Ovary (tissue), 9 donors: ENCODE data around the gene RAC2. TPM values are rescaled to one million over a fixed set of nuclear protein-coding genes. Genes with fewer than 3 reads are reported as not detected.

ENCODE experiments used
- DNase-seq, 5 donors: peaks; one replicate each; pipeline ENCODE4 v3.0.0-alpha.2; 2019 to 2020
- H3K27ac ChIP-seq, 2 donors: fragments of 200-600 bp; one replicate each; pipeline versions ENCODE4 v1.5.1 to v1.8.0; 2019 to 2022
- H3K27me3 ChIP-seq: fragments of 200-600 bp; one replicate; pipeline ENCODE4 v1.8.0; 2022
- H3K36me3 ChIP-seq: fragments of 200-600 bp; sonication (generic); one replicate; pipeline ENCODE4 v1.5.1; 2019
- H3K4me1 ChIP-seq: one replicate; pipeline ENCODE4 v1.8.1; 2013; ENCODE audit warnings: mild to moderate bottlenecking, moderate library complexity; ENCODE audit not compliant: insufficient read depth
- H3K4me3 ChIP-seq: fragments of 200-600 bp; sonication (generic); one replicate; pipeline ENCODE4 v1.5.1; 2017
- H3K9me3 ChIP-seq, 2 donors: fragments of 200-600 bp in 1 of 2; sonication (generic) in 1 of 2; one replicate each; pipeline versions ENCODE4 v1.5.1 to v1.8.1; 2013 to 2019; ENCODE audit warnings: mild to moderate bottlenecking in 1 of 2, moderate library complexity in 1 of 2
- CTCF ChIP-seq, 3 donors: fragments of 450-650 bp in 2 of 3; fragments of 200-600 bp in 1 of 3; IDR thresholded peaks; one replicate each; pipeline versions ENCODE4 v1.5.1 to v1.8.0; 2016 to 2022; ENCODE audit warnings: antibody characterized with exemption in 3 of 3, mild to moderate bottlenecking in 1 of 3
- EP300 ChIP-seq: sonication (generic); formaldehyde crosslinking; IDR thresholded peaks from one replicate; pipeline ENCODE4 v1.6.1; 2017; ENCODE audit warnings: antibody characterized with exemption
- POLR2A ChIP-seq: fragments of 450-650 bp; IDR thresholded peaks from one replicate; pipeline ENCODE4 v1.6.1; 2017; ENCODE audit warnings: antibody characterized with exemption, mild to moderate bottlenecking, moderate library complexity
- WGBS, 3 donors: extraction: QIAGEN DNeasy Blood & Tissue Kit in 1 of 3; methylation state at CpG; one replicate each; pipeline versions ENCODE4 v1.1.5 to v1.1.7; 2013 to 2017; 5-methylcytosine and 5-hydroxymethylcytosine counted together
- intact Hi-C, 4 donors: fragments of 100-400 bp; cut with DNase I; formaldehyde crosslinking; loops; one replicate each; pipeline versions ENCODE4 v1.11.0 to v1.15.1; 2022 to 2023
- polyA plus RNA-seq, 2 donors: library from polyadenylated mRNA; stranded (reverse); fragments of 200-250 nt in 1 of 2; fragments of 350-450 nt in 1 of 2; fragmentation: Illumina TruSeq in 1 of 2; extraction: RNeasy Lipid Tissue Mini Kit (QIAGEN cat#74804) in 1 of 2; gene quantifications; one replicate each; pipeline ENCODE4 v1.2.3, GENCODE V29; 2013 to 2014
- total RNA-seq, 7 donors: library from RNA; depleted of rRNA in 2 of 7; stranded (reverse); fragments of >200 nt in 2 of 7; fragmentation: NEBNext Ultra II Directional in 3 of 7; extraction: Animal tissue kit (Norgen Biotek cat#: 25700) in 3 of 7; gene quantifications; one replicate each; pipeline versions ENCODE4 v1.1.0 to v1.2.4, GENCODE V29; 2016 to 2023
- donor health status: DM: no; HTN: no; CAD: no; lungs with moderate emphysema.
- donor health status: DM: no; HTN: no; CAD: no.
- donor health status: Bipolar disorder and iron deficiency.
- donor health status: DM: yes; HTN: yes; CAD: no.
- donor health status: DM: no; HTN: no; CAD: no.
- donor health status: DM: yes; HTN: yes; CAD: no.

RAC2 gene
- total and polyA plus RNA-seq, 9 donors = 2.3 to 18.4 (median 6.0) TPM

- no peaks in the 10 kb centered on the region for H3K4me1 ChIP-seq
- TF ChIP-seq CTCF (IDR thresholded peaks at IDR 0.05) = no peak
- DNase-seq = no peak
- intact Hi-C loops = no loop called here
- H3K27me3 ChIP-seq = no peaks in the 10 kb centered on the region
- 63 to 71% (median 69%) methylated on average over 17 of the region's 17 CpGs for WGBS, 3 donors
- no peaks in the 10 kb centered on the region for H3K36me3 ChIP-seq
- no peaks in the 10 kb centered on the region for H3K9me3 ChIP-seq
- no peak overlapping the region for H3K27ac ChIP-seq
- no peak overlapping the region for H3K4me3 ChIP-seq
These were observed 35.5 kb upstream of the RAC2 start for GRCh38 chr22:37279331-37280181.

- Histone ChIP-seq H3K36me3 (no peaks in the 10 kb centered on the region), H3K4me3 (no peak overlapping the region), H3K9me3 (no peaks in the 10 kb centered on the region), H3K4me1 (no peaks in the 10 kb centered on the region), H3K27ac (no peak overlapping the region), H3K27me3 (no peaks in the 10 kb centered on the region)
- DNase-seq = no peak
- WGBS, 3 donors = 34 to 42% (median 39%) methylated on average over 5 of the region's 5 CpGs
- TF ChIP-seq EP300 (no peak), POLR2A (no peak), CTCF (IDR thresholded peaks at IDR 0.05) (no peak)
- intact Hi-C loops = no loop called here
These were observed 34.2 kb upstream of the RAC2 start for GRCh38 chr22:37278261-37278660.

DNA sequence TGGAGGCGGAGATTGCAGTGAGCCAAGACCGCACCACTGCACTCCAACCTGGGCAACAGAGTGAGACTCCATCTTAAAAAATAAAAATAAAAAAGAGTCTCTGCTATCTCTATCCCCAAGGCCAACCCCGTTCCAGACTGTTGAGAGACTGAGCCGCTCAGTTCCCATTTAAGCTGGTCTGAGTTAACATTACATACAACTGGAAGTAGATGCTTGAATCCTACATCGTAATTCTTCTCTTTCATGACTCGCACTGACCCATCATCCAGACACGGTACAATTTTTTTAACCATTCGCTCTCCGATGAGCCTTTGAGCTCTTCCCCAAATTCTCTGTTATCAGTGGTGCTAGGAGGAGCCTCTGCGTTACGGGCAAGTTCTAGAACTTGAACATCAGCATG lies 33.3 kb upstream of the RAC2 start:
- no peaks in the 10 kb centered on the region for H3K9me3 ChIP-seq
- H3K27me3 ChIP-seq = no peaks in the 10 kb centered on the region
- H3K27ac ChIP-seq = no peak overlapping the region
- intact Hi-C loops = no loop called here
- WGBS, 3 donors = 65 to 72% (median 67%) methylated on average over 11 of the region's 11 CpGs
- no peaks in the 10 kb centered on the region for H3K4me1 ChIP-seq
- H3K36me3 ChIP-seq = no peaks in the 10 kb centered on the region
- no peak for TF ChIP-seq CTCF (IDR thresholded peaks at IDR 0.05)
- no peak for TF ChIP-seq POLR2A
- TF ChIP-seq EP300 = no peak
- no peak for DNase-seq
- H3K4me3 ChIP-seq = no peak overlapping the region

DNA sequence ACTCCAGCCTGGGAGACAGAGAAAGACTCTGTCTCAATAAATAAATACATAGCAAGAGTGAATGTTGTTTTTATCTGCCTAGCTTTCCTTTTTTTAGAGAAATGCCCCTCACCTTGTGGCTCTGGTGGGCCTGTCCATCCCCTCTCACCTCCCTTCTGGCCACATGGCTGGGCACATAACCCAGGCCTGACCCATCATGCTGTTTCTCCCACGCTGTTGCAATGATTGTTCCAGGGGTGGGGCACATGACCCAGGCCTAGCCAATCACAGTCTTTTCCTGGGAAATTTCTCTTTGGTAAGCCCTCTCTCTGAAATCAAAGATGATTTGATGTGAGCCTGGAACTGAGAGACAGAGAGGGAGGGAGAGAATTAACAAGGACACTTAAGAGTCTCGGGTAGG lies 32.7 kb upstream of the RAC2 start:
- TF ChIP-seq CTCF (IDR thresholded peaks at IDR 0.05) = no peak
- TF ChIP-seq EP300 = no peak
- no peak for TF ChIP-seq POLR2A
- no peaks in the 10 kb centered on the region for H3K36me3 ChIP-seq
- no peaks in the 10 kb centered on the region for H3K27me3 ChIP-seq
- H3K4me3 ChIP-seq = no peak overlapping the region
- no peak overlapping the region for H3K27ac ChIP-seq
- DNase-seq = no peak
- intact Hi-C loops = no loop called here
- H3K4me1 ChIP-seq = no peaks in the 10 kb centered on the region
- WGBS, 3 donors = 58 to 73% (median 59%) methylated on average over 2 of the region's 2 CpGs
- H3K9me3 ChIP-seq = no peaks in the 10 kb centered on the region
